HG03469 (cell line): Measurements from ENCODE around the gene ANAPC7.
"Not testable (repeated sequence)": the region's sequence is repeated elsewhere in the genome, so short reads cannot be mapped to it uniquely, and the experiment has no call there.

Experiments
- ATAC-seq: cut with Tn5 transposase; IDR thresholded peaks from one replicate; pipeline ENCODE4 v1.9.1; 2021; ENCODE audit warnings: mild to moderate bottlenecking, moderate library complexity, moderate number of reproducible peaks; ENCODE audit not compliant: unreplicated experiment

ANAPC7 gene

DNA sequence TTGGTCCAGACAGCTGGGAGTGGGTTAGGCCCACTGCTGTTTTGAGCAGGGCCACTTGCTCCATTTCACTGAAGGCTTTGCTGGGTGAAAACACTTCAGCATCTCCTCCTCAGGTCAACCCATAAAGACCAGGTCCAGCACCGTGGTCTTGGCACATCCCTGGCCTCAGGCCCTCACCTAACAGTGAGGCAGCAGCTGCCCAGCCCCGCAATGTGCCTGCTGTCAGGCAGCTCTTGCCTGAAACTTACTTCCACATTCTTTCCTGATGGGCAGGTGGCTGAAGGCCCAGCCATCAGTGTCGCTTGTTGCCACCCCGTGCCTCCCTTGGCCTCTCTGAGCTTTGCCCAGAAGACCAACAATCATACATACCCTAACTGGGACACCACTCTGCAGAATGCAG is 54.4 kb downstream of the ANAPC7 start:
- ATAC-seq: no peak

DNA sequence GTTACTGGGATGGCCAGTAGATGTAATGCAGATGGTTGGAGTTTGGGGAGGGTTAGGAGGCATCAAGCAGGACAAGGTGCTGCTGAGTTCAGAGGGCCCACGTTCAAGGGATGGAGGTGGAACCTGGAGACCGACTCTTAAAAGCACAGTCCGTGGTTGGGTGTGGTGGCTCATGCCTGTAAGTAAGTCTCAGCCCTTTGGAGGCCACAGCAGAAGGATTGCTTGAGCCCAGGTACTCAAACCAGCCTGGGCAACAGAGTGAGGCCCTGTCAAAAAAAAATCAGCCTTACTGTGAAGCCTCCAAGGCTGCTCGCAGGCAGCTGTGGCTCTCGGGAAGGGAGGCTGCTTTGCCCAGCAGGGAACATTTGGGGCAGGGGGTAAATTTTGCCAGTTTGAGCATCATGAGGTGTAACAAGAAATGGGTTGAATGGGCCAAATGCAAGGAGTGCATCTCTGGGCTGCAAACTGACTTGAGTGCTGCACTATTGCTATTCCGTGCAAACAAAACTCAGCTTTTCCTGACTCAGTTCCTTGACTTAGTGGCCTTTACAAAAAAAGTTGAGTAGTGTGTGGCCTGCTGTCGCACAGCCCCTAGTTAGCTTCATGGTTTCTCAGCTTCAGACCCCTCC is 55.0 kb downstream of the ANAPC7 start:
- ATAC-seq: no peak

DNA sequence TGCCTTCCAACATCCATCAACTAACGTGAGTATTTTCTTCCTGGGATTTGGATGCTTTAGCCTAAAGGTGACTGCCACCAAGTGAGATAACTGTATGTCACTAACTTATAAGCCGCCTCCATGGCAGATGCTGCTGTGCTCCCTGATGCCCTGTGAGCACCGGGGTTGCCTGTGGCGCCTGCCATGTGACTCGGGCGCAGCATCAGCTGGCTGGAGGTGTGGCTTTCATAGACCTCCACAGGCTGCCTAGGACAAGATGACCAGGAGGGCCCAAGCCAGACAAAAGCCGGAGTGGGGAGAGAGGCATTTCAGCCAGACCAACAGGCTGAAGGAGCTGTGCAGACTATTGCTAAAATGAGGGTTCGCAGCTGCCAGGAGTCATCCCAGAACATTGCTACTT is 55.7 kb downstream of the ANAPC7 start:
- no peak for ATAC-seq

DNA sequence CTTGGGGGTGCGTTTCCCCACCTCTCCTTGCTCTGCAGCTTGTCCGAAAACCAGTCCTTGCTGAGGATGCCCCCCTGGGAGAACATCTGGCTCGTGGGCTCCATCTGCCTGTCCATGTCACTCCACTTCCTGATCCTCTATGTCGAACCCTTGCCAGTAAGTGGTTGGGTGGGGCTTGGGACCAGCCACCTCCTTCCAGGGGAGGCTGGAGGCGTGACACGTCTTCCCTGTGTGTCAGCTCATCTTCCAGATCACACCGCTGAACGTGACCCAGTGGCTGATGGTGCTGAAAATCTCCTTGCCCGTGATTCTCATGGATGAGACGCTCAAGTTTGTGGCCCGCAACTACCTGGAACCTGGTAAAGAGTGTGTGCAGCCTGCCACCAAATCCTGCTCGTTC is 57.5 kb downstream of the ANAPC7 start:
- ATAC-seq: no peak

DNA sequence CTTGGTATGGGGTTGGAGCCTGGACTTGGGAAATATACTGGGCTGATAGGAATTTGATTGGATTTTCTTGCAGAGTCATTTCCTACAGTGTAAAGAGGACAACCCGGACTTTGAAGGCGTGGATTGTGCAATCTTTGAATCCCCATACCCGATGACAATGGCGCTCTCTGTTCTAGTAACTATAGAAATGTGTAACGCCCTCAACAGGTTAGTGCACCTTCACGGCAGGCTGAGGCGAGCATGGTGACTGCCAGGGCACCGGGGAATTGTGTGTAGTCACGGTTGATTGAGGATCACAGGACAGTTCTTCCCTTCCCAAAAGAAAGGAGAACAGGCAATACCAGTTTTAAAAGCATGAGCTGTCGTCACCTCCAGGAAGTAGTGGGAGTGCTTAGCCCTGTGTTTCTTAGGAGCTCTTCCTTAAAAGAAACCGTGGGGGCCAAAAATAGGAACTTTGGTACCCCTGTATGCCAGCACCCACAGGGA is 58.3 kb downstream of the ANAPC7 start:
- ATAC-seq: no peak

DNA sequence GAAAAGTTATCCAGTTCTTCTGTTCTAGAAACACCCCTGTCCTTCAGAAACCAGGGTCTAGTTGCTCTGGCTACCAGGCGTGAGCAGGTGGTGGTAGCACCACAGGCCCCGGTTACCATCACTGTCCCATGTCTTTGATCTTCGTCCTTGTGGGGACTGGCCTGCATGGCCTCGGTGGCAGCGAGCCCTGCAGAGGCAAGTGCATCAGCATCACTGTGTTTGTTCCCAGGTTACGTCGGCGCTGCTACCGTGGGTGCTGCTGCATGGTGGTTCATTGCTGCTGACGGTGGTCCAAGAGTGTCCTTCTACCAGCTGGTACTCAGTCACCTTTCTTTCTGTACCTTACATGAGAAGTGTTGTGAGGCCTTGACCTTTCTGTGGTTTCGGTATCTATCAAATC is 58.9 kb downstream of the ANAPC7 start:
- no peak for ATAC-seq

DNA sequence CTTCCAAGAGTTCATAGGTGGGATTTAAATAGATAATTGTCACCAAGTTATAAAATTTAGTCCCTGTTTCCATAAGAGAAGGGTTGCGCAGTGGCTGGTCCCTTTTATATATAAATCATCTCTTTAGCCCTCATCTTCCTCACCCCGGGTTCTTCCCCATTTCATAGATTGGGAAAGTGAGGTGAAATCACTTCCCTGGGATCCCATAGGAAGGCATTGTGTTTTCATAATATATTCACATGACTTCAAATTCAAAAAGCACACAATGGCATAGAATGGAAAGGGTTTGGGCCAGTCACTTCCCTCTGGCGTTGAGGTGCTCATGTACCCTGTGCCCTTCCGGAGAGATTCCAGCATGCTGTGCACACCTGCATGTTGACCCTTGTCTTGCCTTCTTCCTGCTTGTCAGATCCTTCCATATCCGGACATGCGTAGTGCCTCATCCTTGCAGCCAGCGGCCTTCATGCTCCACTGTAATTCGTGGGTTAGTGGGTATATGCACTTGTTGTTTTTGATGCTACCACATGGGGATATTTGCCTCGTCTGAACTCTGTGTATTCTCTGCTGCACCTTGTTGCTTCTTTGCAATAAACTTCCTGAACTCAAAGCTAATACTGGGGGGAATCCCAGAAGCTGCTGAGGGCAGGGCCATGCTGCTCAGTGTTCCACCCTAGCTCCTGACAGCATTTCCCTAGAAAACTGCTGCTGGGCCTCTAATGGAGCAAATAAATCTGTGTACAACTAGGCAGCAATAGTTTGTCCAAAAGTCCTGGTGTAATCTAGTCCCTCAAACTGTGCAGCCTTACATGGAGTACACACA is 59.6 kb downstream of the ANAPC7 start:
- ATAC-seq: no peak

DNA sequence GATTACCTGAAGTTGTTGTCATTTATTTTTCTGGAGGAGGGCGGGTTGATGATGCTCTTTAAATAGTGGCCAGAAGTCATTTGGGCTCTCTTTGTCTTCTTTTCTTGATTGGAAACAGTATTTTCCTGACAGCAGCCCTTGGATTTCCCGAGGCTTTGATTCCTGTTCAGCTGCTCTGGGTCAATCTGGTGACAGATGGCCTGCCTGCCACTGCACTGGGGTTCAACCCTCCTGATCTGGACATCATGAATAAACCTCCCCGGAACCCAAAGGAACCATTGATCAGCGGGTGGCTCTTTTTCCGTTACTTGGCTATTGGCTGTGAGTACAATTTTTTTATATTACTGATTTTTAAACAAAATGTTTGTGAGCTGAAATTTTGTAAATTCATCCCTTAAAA is 60.4 kb downstream of the ANAPC7 start:
- no peak for ATAC-seq

DNA sequence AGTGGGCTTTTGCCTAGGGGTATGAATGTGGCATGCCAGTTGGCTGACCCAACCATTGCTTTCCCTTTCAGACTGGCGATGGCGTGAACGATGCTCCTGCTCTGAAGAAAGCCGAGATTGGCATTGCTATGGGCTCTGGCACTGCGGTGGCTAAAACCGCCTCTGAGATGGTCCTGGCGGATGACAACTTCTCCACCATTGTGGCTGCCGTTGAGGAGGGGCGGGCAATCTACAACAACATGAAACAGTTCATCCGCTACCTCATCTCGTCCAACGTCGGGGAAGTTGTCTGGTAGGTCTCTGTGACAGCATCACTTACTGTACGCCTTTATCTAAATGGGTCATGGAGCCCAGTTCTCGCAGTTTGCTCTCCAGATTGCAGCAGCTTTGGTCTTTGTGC is 61.4 kb downstream of the ANAPC7 start:
- ATAC-seq: no peak

DNA sequence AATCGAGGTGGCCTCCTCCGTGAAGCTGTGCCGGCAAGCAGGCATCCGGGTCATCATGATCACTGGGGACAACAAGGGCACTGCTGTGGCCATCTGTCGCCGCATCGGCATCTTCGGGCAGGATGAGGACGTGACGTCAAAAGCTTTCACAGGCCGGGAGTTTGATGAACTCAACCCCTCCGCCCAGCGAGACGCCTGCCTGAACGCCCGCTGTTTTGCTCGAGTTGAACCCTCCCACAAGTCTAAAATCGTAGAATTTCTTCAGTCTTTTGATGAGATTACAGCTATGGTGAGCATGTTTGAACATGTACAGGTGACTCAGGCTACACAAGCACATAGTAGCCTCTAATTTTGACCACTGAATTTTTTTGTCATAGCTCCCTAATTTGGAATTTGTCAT is 62.8 kb downstream of the ANAPC7 start:
- ATAC-seq: no peak

DNA sequence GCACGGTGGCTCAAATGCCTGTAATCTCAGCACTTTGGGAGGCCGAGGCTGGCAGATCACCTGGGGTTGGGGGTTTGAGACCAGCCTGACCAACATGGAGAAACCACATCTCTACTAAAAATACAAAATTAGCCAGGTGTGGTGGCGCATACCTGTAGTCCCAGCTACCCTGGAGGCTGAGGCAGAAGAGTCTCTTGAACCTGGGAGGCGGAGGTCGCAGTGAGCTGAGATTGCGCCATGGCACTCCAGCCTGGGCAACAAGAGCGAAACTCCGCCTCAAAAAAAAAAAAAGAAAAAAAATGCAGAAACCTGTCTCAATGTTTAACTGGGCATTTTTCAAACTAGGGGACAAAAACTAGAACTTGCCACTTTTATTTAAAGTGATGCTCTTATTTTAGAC is 63.2 kb downstream of the ANAPC7 start:
- ATAC-seq: not testable (repeated sequence)

DNA sequence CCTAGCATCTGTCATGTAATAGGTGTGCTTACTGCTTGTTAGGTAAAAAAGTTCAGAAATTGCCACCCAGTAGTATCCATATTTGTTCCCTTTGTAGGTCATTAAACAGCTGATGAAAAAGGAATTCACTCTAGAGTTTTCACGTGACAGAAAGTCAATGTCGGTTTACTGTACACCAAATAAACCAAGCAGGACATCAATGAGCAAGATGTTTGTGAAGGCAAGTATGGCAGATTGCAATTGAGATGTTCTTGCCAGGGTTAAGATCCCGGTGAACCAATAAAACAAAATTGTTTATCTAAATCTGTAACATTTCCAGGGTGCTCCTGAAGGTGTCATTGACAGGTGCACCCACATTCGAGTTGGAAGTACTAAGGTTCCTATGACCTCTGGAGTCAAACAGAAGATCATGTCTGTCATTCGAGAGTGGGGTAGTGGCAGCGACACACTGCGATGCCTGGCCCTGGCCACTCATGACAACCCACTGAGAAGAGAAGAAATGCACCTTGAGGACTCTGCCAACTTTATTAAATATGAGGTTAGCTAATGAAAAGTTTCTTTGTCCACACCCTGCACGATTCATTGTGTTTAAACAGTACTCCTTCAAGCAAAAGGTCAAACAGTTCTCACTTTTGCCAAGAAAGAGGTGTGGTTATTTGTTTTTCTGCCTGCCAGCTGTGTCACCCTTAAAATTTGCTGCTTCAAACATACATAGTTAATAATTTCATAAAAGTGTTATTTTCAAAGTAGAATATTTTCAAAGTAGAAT is 64.1 kb downstream of the ANAPC7 start:
- ATAC-seq: no peak

DNA sequence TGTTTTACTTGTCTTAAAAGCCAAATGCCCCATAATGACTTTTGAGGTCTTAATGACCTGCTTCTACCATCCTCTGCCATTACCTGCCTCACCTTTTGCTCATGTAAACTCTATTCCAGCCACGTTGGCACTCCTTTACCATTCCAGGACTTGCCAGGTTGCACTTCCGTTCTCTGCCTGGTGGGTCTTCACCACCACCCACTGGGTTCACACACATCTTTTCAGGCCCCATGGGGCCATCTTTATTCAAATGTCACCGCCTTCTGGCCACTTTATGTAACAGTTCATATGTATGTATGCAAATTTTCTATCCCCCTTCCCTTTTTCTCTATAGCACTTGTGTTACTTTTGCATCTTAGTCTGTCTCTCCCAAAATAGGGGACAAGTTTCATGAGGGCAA is 64.8 kb downstream of the ANAPC7 start:
- ATAC-seq: no peak

DNA sequence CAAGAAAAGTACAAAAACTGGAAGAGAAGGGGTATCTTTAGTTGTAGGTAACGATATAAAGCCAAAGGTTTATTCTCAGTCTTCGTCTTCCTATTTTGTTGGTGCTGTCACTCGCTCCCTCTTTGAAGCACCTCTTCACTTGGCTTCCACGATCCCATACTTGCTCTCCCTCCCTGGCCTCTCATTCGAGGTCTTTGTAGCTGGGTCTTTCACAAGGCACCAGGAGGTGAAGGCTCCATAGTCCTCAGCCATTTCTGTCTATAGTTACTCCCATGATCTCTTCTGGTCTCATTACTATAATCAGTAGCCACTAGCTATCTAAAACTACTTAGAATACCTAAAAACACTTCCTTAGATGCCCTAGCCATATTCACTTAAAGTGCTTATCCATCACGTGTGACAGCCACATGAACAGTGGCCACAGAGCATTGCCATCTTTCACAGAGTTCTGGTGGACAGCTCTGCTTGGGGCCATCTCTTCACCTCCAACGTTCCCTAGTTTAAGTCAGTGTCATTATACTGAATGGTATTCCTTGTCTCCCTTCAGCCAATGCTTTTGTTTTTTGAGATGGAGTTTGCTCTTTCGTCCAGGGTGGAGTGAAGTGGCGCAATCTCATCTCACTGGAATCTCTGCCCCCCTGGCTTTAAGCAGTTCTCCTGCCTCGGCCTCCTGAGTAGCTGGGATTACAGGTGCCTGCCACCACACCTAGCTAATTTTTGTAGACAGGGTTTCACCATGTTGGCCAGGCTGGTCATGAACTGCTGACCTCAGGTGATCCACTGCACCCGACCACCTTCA is 65.4 kb downstream of the ANAPC7 start:
- no peak for ATAC-seq

DNA sequence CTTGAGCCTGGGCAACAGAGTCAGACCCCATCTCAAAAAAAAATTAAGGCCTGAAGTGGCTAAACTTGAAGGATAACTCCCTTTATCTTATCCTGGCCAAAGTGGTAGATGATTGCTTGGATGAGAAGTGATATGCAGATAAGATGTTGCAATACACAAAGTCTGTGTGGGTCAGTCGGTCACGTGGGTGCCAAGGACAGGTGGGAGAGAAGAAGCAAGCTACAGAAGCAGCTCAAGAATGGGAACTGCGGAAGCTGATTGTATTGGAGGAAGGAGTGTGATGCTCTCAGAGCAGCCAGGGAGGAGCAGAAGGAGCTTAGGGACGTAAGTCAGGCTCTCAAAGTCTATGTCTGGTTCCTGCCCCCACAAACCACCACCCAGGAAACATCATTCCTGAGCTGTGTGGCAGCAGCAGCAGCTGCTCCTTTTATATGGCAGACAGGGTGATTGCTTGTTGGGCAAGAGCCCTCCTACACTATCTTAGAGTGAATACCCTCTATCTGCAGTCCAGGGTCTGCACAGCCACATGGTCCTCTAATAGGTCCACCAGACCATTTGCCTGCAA is 67.9 kb downstream of the ANAPC7 start:
- no peak for ATAC-seq

DNA sequence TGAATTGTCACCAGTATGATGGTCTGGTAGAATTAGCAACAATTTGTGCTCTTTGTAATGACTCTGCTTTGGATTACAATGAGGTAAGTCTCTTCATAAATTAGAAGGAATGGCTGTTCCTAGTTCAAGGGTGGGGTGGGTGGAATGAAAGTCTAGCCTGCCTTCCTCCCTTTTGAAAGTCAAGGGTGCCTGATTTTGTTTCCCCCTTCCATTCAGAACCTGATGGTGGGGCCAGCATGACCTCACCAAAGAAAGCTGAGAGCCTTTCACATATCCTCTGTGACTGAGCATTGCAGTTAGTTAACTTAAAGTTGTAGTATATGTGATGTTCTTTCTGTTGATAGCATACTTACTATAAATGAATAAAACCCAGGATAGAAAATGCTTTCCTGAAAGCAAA is 70.3 kb downstream of the ANAPC7 start:
- ATAC-seq: no peak

DNA sequence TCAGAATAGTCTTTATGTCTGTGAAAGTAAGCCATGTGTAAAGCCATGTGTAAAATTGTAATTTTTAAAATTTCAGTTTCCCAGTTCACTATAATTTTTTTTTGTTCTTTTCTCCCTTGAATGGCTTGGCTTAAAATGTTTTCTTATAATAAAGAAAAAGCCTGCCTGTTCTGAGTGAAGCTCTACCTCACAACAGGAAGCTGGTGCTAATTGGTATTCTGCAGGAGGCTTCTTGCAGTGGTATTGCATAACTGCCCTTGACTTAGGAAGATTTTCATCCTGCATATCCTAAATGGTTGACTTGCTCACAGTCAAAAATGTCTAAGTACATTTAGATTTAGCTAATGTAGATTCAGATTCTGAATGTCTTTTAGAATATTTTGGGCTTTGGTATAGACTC is 73.0 kb downstream of the ANAPC7 start:
- no peak for ATAC-seq

DNA sequence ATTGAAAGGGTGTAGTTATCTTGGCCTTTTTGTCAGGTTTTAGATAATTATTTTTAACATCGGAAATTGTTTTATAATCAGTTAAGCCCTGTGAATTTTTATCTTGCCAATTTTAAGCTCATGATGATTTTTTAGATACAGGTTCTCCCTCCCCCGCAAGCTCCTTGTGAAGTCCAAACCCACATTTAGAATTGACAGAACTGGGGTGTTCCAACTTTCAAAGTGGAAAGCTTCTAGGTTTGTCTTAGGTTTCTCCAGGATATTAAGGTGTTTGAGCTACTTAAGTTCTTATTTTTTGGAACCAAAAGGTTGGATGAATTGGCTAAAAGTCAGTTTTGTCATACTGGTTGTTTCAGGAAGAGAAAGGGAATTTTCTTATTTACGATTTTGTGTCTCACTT is 73.4 kb downstream of the ANAPC7 start:
- no peak for ATAC-seq

DNA sequence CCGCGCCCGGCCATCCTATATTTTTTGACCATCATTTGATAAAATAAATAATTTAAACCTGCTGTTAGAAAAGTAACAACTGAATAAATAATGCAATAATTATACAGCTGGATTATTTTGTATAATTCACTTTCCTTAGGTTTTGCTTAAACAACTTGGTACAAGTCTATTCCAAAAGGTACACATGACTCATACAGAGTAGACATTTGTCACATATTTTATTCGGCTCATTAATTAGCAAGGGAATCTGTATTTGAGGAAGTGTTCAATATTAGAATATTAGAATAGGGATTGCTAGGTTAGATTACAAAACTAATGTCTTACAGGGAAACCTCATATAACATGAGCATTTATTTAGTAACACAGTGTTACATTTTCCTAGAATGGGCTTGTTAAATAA is 73.8 kb downstream of the ANAPC7 start:
- ATAC-seq: no peak
